GM12864 (cell line): ENCODE data around the gene NRTN.

Experiments used
- DNase-seq: peaks from one replicate; pipeline ENCODE4 v3.0.0-alpha.2; 2011; ENCODE audit warnings: low read depth
- H3K4me3 ChIP-seq: 2 replicates; pipeline ENCODE4 v1.5.1; 2011; ENCODE audit warnings: mild to moderate bottlenecking, low read depth, low read length, control low read depth
- CTCF ChIP-seq: IDR thresholded peaks from 2 replicates; pipeline ENCODE4 v1.5.1; 2011; ENCODE audit warnings: low read depth, mild to moderate bottlenecking, moderate library complexity, low read length, control low read depth, inconsistent platforms; ENCODE audit errors: missing control alignments

The NRTN gene

GRCh38 chr19:5800361-5801270, 4.3 kb upstream of the NRTN start:
- no peak for TF ChIP-seq CTCF
- no peak for DNase-seq
- H3K4me3 ChIP-seq: no peak overlapping the region

- no peak overlapping the region for H3K4me3 ChIP-seq
Measured at GRCh38 chr19:5801796-5802619, 2.9 kb upstream of the NRTN start.

GRCh38 chr19:5803441-5803751, 1.5 kb upstream of the NRTN start:
- H3K4me3 ChIP-seq: peak overlapping the region; percentile 14
- no peak for TF ChIP-seq CTCF
- DNase-seq: no peak

More at GRCh38 chr19:5801796-5802619, 2.9 kb upstream of the NRTN start:
- TF ChIP-seq CTCF: no peak
- DNase-seq: no peak

GRCh38 chr19:5803752-5804515, 933 bp upstream of the NRTN start:
- TF ChIP-seq CTCF: peak; percentile 87
- peak; percentile 35 for DNase-seq
- peak overlapping the region; percentile 14 for H3K4me3 ChIP-seq

- no peak for DNase-seq
- no peak overlapping the region for H3K4me3 ChIP-seq
- TF ChIP-seq CTCF: peak; percentile 45
Measured at GRCh38 chr19:5805462-5806132, 730 bp downstream of the NRTN start.

- TF ChIP-seq CTCF: no peak
- H3K4me3 ChIP-seq: no peak overlapping the region
- no peak for DNase-seq
Measured at GRCh38 chr19:5806133-5806489, 1.2 kb downstream of the NRTN start.
